GM18499 (cell line): Measurements from ENCODE around the gene KLRC4.
"Not testable (repeated sequence)": the region's sequence is repeated elsewhere in the genome, so short reads cannot be mapped to it uniquely, and the experiment has no call there.

Source experiments
- ATAC-seq: cut with Tn5 transposase; IDR thresholded peaks from one replicate; pipeline ENCODE4 v1.9.1; 2021; ENCODE audit warnings: moderate number of reproducible peaks; ENCODE audit not compliant: insufficient read depth, unreplicated experiment

KLRC4 gene

DNA sequence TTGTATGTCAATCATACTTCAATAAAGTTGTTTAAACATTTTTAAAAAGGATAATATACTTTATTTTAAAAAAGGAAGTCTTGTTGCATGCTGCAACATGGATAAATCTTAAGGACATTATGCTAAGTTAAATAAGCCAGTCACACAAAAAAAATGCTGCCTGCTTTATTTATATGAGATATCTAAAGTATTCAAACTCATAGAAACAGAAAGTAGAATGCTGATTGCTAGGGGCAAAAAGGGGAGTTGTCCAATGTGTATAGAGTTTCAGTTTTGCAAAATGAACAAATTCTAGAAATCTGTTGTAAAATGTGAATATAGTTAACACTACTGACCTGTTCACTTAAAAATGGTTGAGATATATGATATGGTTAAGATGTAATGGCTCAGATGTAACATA is 8.7 kb downstream of the KLRC4 start:
- no peak for ATAC-seq

DNA sequence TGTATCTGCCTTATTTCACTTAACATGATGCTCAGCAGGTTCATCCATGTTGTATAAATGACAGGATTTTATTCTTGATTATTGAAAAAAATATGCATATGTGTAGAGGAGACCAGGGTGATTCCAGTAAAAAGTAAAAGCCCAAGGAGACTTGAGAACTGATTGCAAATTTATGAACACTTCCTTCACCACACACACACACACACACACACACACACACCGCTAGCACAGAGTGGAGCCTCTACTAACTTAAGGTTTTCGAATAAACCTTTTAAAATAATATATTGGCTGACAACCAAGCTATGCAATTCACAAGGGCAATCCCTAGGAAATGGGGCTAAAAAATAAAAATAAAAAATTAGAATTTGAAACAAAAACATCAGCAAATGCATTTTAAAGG is 11.4 kb downstream of the KLRC4 start:
- no peak for ATAC-seq

- no peak for ATAC-seq
Observed at GRCh38 chr12:10397296-10397695, 12.3 kb downstream of the KLRC4 start.

DNA sequence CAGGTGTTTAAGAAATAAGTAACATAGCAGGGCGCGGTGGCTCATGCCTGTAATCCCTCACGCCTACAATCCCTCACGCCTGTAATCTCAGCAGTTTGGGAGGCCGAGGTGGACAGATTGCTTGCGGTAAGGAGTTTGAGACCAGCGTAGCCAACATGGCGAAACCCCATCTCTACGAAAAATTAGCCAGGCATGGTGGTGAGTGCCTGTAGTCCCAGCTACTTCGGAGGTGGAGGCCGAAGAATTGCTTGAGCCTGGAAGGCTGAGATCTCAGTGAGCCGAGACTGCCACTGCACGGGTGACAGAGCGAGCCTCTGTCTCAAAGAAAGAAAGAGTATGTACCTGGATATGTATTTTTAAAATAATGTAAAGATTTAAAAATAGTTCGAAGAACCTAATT is 13.4 kb downstream of the KLRC4 start:
- not testable (repeated sequence) for ATAC-seq

- ATAC-seq, result peak; percentile 83
Observed at GRCh38 chr12:10395390-10395998, 14.1 kb downstream of the KLRC4 start.

GRCh38 chr12:10394531-10395152 is 14.9 kb downstream of the KLRC4 start:
- not testable (repeated sequence) for ATAC-seq

GRCh38 chr12:10393291-10393690 is 16.3 kb downstream of the KLRC4 start:
- ATAC-seq, result no peak

DNA sequence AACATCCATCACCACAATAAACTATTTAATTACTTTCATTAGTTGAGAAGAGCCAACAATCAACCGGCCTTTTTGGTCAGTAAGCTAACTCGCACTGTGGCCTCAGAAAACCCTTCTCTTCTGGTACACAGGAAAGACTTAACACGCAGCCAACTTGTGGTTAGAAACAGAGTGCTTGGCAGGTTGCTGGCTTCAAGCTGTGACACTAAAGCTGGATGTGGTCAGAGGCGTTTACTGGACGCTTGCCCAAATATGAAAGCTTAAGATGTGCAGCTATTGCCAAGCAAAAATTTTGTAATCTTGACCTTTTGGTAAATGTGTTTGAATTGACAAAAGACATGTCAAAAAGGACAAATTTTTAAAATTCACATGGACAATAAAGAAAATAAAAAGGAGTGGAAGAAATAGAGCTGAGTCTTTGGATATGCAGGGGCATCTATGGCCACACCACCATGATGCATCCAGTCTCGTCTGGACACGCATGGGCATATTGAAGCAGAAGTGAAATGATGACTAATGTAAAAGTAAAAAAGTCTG is 17.1 kb downstream of the KLRC4 start:
- ATAC-seq, result peak; percentile 47

DNA sequence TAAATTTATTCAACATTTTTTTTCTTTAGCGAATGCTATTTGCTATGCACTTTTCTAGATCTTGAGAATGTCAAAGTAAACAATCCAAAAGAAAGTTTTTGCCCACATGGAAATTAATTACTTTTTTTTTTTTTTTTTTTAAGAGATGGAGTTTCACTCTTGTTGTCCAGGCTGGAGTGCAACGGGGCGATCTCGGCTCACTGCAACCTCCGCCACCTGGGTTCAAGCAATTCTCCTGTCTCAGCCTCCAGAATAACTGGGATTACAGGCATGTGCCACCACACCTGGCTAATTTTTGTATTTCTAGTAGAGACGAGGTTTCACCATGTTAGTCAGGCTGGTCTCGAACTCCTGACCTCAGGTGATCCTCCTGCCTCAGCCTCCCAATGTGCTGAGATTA is 18.6 kb downstream of the KLRC4 start:
- not testable (repeated sequence) for ATAC-seq

GRCh38 chr12:10389904-10390303 is 19.7 kb downstream of the KLRC4 start, which contains the start of gene KLRK1:
Gene KLRK1, minus strand, starts transcription at chr12:10390041. Its CDS starts 1,231 bp downstream, at chr12:10388810.
- ATAC-seq, result no peak

DNA sequence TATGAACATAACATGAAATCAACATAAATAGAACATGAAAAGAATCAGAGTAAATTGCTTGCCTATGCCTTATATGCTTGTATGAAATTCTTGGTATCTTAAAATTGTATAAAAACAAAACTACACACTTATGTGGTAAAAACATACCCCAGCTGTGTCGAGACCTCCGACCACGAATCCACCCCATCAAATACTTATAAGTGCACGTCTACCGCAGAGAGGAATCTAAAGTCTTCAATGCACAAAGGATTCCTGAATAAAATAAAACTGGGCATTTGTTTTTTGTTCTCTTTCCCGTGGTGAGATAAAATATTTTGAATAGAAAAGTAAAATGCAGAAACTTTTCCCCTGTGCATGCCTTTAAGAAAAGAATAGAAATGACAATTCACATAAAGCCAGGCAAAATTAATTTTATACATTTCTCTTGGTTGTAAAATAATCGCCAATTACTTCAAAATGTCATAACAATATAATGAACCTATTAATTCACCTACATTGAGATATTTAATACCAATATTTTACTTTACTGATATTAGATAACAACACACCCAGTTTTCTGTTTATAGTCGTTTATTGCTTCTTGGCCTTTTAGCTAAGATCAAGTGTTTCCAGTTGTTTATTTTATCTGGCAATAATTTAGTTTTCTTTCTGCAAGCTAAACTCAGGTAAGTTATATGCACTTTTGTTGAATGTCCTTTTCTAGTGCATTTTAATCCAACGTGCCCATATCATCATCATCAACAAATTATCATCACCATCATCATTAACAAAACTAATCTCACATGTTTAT is 20.7 kb downstream of the KLRC4 start:
- no peak for ATAC-seq

GRCh38 chr12:10387498-10387897 is 22.1 kb downstream of the KLRC4 start:
- ATAC-seq, result not testable (repeated sequence)

DNA sequence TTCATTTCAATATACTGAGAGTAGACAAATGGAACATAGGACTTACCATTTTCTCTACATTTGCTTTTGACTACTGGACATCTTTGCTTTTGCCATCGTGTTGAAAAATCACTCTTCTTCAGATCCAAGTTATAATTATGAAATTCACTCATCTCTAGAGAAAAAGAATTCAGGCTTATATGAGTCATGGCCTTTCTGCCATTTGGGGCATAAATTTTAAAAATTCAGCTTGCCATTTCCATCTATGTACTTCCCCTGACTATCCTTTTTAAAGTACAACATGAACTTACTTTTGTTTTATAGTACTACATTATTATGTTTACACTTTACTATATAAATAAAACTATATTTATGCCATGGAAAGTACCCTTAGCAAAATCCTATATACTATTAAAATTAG is 22.7 kb downstream of the KLRC4 start:
- ATAC-seq, result no peak

DNA sequence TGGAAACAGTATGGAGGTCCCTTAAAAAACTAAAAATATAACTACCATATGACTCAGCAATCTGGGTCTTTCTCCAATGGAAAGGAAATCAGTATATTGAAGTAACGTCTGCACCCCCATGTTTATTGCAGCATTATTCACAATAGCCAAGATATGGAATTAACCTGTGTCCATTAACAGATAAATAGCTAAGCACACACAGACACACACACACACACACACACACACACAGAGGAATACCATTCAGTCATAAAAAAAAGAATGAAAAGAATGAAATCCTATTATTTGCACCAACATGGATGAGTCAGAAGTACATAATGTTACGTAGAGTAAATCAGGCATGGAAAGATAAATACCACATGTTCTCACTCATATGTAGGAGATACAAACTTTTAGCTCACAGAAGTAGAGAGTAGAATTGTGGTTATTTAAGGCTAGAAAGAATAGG is 24.4 kb downstream of the KLRC4 start:
- ATAC-seq, result no peak

DNA sequence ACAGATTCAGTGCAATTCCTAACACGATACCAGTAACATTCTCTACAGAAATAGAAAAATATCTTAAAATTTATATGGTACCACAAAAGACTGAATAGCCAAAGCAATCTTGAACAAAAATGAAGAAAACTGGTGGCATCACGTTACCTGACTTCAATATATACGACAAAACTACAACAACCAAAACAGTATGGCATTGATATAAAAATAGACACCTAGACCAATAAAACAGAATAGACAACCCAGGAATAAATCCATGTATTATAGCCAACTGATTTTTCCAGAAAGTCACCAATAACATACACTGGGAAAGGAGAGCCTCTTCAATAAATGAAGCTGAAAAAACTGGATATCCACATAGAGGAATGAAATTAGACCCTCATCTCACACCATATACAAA is 25.4 kb downstream of the KLRC4 start:
- no peak for ATAC-seq

DNA sequence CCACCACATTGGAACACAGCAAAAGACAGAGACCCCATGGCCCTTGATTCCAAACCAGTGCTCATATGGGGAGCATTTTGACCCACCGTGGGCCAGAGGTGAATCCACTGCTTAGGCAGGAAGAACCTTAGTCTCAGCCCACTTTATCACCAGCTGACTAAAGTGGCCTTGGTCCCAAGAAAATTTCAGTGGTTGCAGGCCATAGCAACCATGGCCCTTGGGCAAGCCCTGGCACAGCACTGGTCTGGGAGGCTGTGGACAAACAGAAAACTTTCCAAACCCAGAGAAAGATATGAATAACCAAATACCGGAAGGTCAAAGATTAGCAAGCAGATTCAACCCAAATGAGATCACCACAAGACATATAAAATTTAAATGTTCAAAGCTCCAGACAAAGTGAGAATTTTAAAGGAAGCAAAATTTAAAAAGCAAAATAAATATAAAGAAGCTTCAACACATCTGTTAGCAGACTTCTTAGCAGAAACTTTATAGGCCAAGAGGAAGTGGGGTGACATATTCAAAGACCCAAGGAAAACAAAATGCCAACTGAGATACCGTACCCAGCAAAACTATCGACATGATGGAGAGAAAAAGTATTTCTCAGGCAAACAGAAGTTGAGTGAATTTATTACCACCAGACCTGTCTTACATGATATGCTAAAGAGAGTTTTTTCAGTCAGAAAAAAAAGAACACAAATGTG is 27.5 kb downstream of the KLRC4 start:
- ATAC-seq, result no peak

GRCh38 chr12:10378737-10379136 is 30.8 kb downstream of the KLRC4 start:
- ATAC-seq, result not testable (repeated sequence)

DNA sequence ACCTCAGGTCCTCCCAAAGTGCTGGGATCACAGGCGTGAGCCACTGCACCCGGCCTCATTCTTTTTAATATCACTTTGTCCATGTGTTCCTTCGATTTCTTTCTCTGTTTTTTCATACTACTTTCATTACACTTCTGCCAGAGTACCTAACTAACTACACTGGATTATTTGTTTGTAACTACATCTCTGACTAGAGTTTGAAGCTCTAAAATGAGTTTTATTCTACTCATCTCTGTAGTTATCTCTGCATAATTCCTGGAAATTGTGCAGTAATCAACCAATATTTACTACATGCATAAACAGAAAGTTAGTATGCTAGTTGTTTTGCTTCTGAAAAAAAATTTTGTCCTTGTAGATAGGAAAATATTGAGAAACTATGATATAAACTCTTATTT is 34.9 kb downstream of the KLRC4 start:
- ATAC-seq, result no peak

- no peak for ATAC-seq
Observed at GRCh38 chr12:10372559-10372958, 37.0 kb downstream of the KLRC4 start.

GRCh38 chr12:10371893-10372535 is 37.5 kb downstream of the KLRC4 start:
- not testable (repeated sequence) for ATAC-seq
